Skeletal muscle satellite cell (primary cell): ENCODE measurements around the gene ART3. TPM values are rescaled to one million over a fixed set of nuclear protein-coding genes. Genes with fewer than 3 reads are reported as not detected.
"Not testable (repeated sequence)": the region's sequence is repeated elsewhere in the genome, so short reads cannot be mapped to it uniquely, and the experiment has no call there.

Experiments used
- H3K27me3 ChIP-seq: 2 replicates; pipeline ENCODE4 v1.7.0; 2013; ENCODE audit warnings: low read length; ENCODE audit not compliant: control insufficient read depth, insufficient read depth
- H3K36me3 ChIP-seq: 2 replicates; pipeline ENCODE4 v1.7.0; 2013; ENCODE audit warnings: mild to moderate bottlenecking, control low read depth, low read length; ENCODE audit not compliant: insufficient read depth
- H3K4me1 ChIP-seq: 2 replicates; pipeline ENCODE4 v1.7.0; 2013; ENCODE audit warnings: low read length; ENCODE audit not compliant: control insufficient read depth, insufficient read depth
- H3K4me2 ChIP-seq: 2 replicates; pipeline ENCODE4 v1.7.0; 2013; ENCODE audit warnings: mild to moderate bottlenecking, low read length
- H3K4me3 ChIP-seq: 2 replicates; pipeline ENCODE4 v1.7.0; 2013; ENCODE audit warnings: low read length
- H3K9ac ChIP-seq: 2 replicates; pipeline ENCODE4 v1.7.0; 2013; ENCODE audit warnings: mild to moderate bottlenecking, low read depth, low read length, moderate library complexity
- H3K9me3 ChIP-seq: replicated peaks from 2 replicates; pipeline ENCODE4 v1.7.0; 2013; ENCODE audit warnings: mild to moderate bottlenecking, control low read depth, low read length
- total RNA-seq: library from RNA; depleted of rRNA; stranded (reverse); fragments of >200 nt; gene quantifications from 2 replicates; pipeline ENCODE4 v1.2.3, GENCODE V29; 2012; rRNA removed

The ART3 gene
- not detected in 2 replicates for total RNA-seq

- H3K9me3 ChIP-seq = no peaks in the 10 kb centered on the region
- no peak within 1 kb of the TSS for H3K9ac ChIP-seq
- no peaks in the 10 kb centered on the region for H3K27me3 ChIP-seq
- H3K4me1 ChIP-seq = peaks cover 12% of the 10 kb centered on the region
- H3K36me3 ChIP-seq = no peaks in the 10 kb centered on the region
- no peak within 1 kb of the TSS for H3K4me2 ChIP-seq
- no peak within 1 kb of the TSS for H3K4me3 ChIP-seq
These were observed at the start of gene ART3 for GRCh38 chr4:76074468-76074867. Gene ART3, plus strand, starts transcription at chr4:76074709. Its CDS starts 1,181 bp downstream, at chr4:76075890.

GRCh38 chr4:76028350-76028765 lies 46.2 kb upstream of the ART3 start:
- H3K4me1 ChIP-seq = no peaks in the 10 kb centered on the region
- H3K36me3 ChIP-seq = no peaks in the 10 kb centered on the region
- H3K4me2 ChIP-seq = peak overlapping the region; percentile 56
- H3K4me3 ChIP-seq = peak overlapping the region; percentile 40
- H3K27me3 ChIP-seq = peaks cover 37% of the 10 kb centered on the region
- H3K9me3 ChIP-seq = no peaks in the 10 kb centered on the region
- no peak overlapping the region for H3K9ac ChIP-seq

GRCh38 chr4:76029300-76029699 lies 45.2 kb upstream of the ART3 start:
- Histone ChIP-seq H3K27me3 (peaks cover 39% of the 10 kb centered on the region), H3K4me2 (no peak overlapping the region), H3K9me3 (no peaks in the 10 kb centered on the region), H3K36me3 (no peaks in the 10 kb centered on the region), H3K4me3 (no peak overlapping the region), H3K9ac (no peak overlapping the region), H3K4me1 (no peaks in the 10 kb centered on the region)

GRCh38 chr4:76035141-76035540 lies 39.4 kb upstream of the ART3 start:
- H3K4me3 ChIP-seq = no peak overlapping the region
- no peaks in the 10 kb centered on the region for H3K36me3 ChIP-seq
- H3K9me3 ChIP-seq = no peaks in the 10 kb centered on the region
- H3K4me2 ChIP-seq = no peak overlapping the region
- H3K9ac ChIP-seq = no peak overlapping the region
- H3K27me3 ChIP-seq = peaks cover 26% of the 10 kb centered on the region
- no peaks in the 10 kb centered on the region for H3K4me1 ChIP-seq

GRCh38 chr4:76035799-76036380 lies 38.6 kb upstream of the ART3 start, which contains the start of gene CXCL11:
Gene CXCL11, minus strand, starts transcription at chr4:76036070. Its CDS starts 83 bp downstream, at chr4:76035987.
- no peaks in the 10 kb centered on the region for H3K36me3 ChIP-seq
- H3K4me1 ChIP-seq = no peaks in the 10 kb centered on the region
- no peaks in the 10 kb centered on the region for H3K9me3 ChIP-seq
- H3K4me2 ChIP-seq = no peak within 1 kb of the TSS
- H3K9ac ChIP-seq = no peak within 1 kb of the TSS
- peaks cover 28% of the 10 kb centered on the region for H3K27me3 ChIP-seq
- no peak within 1 kb of the TSS for H3K4me3 ChIP-seq

GRCh38 chr4:76036855-76037254 lies 37.7 kb upstream of the ART3 start:
- H3K27me3 ChIP-seq = peaks cover 28% of the 10 kb centered on the region
- H3K4me1 ChIP-seq = no peaks in the 10 kb centered on the region
- H3K9ac ChIP-seq = no peak overlapping the region

GRCh38 chr4:76042241-76042998 lies 32.1 kb upstream of the ART3 start:
- H3K9me3 ChIP-seq, H3K4me3 ChIP-seq, H3K4me2 ChIP-seq, H3K27me3 ChIP-seq, H3K4me1 ChIP-seq, H3K9ac ChIP-seq, H3K36me3 ChIP-seq: not testable (repeated sequence)

More at GRCh38 chr4:76036855-76037254, 37.7 kb upstream of the ART3 start:
- Histone ChIP-seq H3K36me3 (no peaks in the 10 kb centered on the region), H3K4me2 (no peak overlapping the region), H3K4me3 (no peak overlapping the region), H3K9me3 (no peaks in the 10 kb centered on the region)

GRCh38 chr4:76043306-76043705 lies 31.2 kb upstream of the ART3 start:
- H3K9me3 ChIP-seq, H3K27me3 ChIP-seq, H3K4me3 ChIP-seq, H3K9ac ChIP-seq, H3K36me3 ChIP-seq, H3K4me2 ChIP-seq, H3K4me1 ChIP-seq: not testable (repeated sequence)

- H3K9ac ChIP-seq, H3K4me1 ChIP-seq, H3K4me2 ChIP-seq, H3K9me3 ChIP-seq, H3K27me3 ChIP-seq, H3K36me3 ChIP-seq, H3K4me3 ChIP-seq: not testable (repeated sequence)
These were observed 29.8 kb upstream of the ART3 start for GRCh38 chr4:76044686-76045085.

GRCh38 chr4:76049860-76050416 lies 24.6 kb upstream of the ART3 start:
- H3K27me3 ChIP-seq = peaks cover 18% of the 10 kb centered on the region
- not testable (repeated sequence) for H3K4me1 ChIP-seq

GRCh38 chr4:76050560-76051050 lies 23.9 kb upstream of the ART3 start:
- not testable (repeated sequence) for H3K4me2 ChIP-seq, H3K9me3 ChIP-seq, H3K4me1 ChIP-seq, H3K9ac ChIP-seq, H3K36me3 ChIP-seq, H3K4me3 ChIP-seq
- H3K27me3 ChIP-seq = peaks cover 25% of the 10 kb centered on the region

More at GRCh38 chr4:76049860-76050416, 24.6 kb upstream of the ART3 start:
- not testable (repeated sequence) for H3K4me2 ChIP-seq, H3K36me3 ChIP-seq, H3K9ac ChIP-seq, H3K9me3 ChIP-seq, H3K4me3 ChIP-seq
